Muscle of back (tissue), 11 donors: ENCODE data around the gene GLB1L2. TPM values are rescaled to one million over a fixed set of nuclear protein-coding genes. Genes with fewer than 3 reads are reported as not detected.
A peak's percentile ranks its signal among the peaks of the same experiment; 100 is the strongest.

ENCODE experiments used
- DNase-seq, 3 donors: peaks; one replicate each; pipeline versions ENCODE4 v3.0.0 to v3.0.0-alpha.2; 2013
- polyA plus RNA-seq, 10 donors: library from polyadenylated mRNA; unstranded; fragments of 120-200 nt; gene quantifications; one replicate each; pipeline ENCODE4 v1.2.1, GENCODE V29; 2013; ENCODE audit not compliant: insufficient read length in 10 of 10

GLB1L2 gene
- polyA plus RNA-seq, 10 donors, result 0.50 to 1.2 (median 0.71) TPM

- no peak for DNase-seq
Observed at GRCh38 chr11:134384406-134384805, 52.6 kb downstream of the GLB1L2 start.

- no peak for DNase-seq
Observed at GRCh38 chr11:134385171-134385570, 53.4 kb downstream of the GLB1L2 start.

- peak; percentile 22 to 43 (median 22) for DNase-seq
Observed at GRCh38 chr11:134385774-134386565, 54.2 kb downstream of the GLB1L2 start.

GRCh38 chr11:134386945-134387344 is 55.2 kb downstream of the GLB1L2 start:
- no peak for DNase-seq

- no peak for DNase-seq
Observed at GRCh38 chr11:134387501-134387900, 55.7 kb downstream of the GLB1L2 start.

- DNase-seq, result no peak
Observed at GRCh38 chr11:134388590-134388989, 56.8 kb downstream of the GLB1L2 start.

GRCh38 chr11:134389464-134390180 is 57.8 kb downstream of the GLB1L2 start:
- DNase-seq, result no peak

GRCh38 chr11:134390706-134391569 is 59.1 kb downstream of the GLB1L2 start:
- DNase-seq, result no peak

GRCh38 chr11:134391656-134392055 is 59.9 kb downstream of the GLB1L2 start:
- DNase-seq, result no peak

- DNase-seq, result no peak
Observed at GRCh38 chr11:134392953-134393615, 61.3 kb downstream of the GLB1L2 start.

GRCh38 chr11:134393638-134394037 is 61.9 kb downstream of the GLB1L2 start:
- DNase-seq, result peak in 1 of 3 donors; percentile 8

- DNase-seq, result no peak
Observed at GRCh38 chr11:134394311-134394710, 62.5 kb downstream of the GLB1L2 start.

GRCh38 chr11:134395002-134395401 is 63.2 kb downstream of the GLB1L2 start:
- DNase-seq, result no peak

GRCh38 chr11:134397304-134398078 is 65.7 kb downstream of the GLB1L2 start:
- DNase-seq, result no peak

GRCh38 chr11:134398079-134398444 is 66.3 kb downstream of the GLB1L2 start:
- no peak for DNase-seq

GRCh38 chr11:134398644-134399292 is 67.0 kb downstream of the GLB1L2 start:
- no peak for DNase-seq

GRCh38 chr11:134399293-134399654 is 67.5 kb downstream of the GLB1L2 start:
- no peak for DNase-seq

- DNase-seq, result no peak
Observed at GRCh38 chr11:134399996-134400395, 68.2 kb downstream of the GLB1L2 start.

GRCh38 chr11:134401825-134402809 is 70.3 kb downstream of the GLB1L2 start:
- no peak for DNase-seq
